Right renal pelvis (tissue), 4 donors: ENCODE measurements around the gene TAF13. TPM values are rescaled to one million over a fixed set of nuclear protein-coding genes. Genes with fewer than 3 reads are reported as not detected.
"Not testable (repeated sequence)": the region's sequence is repeated elsewhere in the genome, so short reads cannot be mapped to it uniquely, and the experiment has no call there.

Source experiments
- DNase-seq, 4 donors: peaks; one replicate each; pipeline ENCODE4 v3.0.0-alpha.2; 2013; ENCODE audit warnings: low read depth in 4 of 4, low spot score in 3 of 4, missing footprints in 1 of 4
- polyA plus RNA-seq, 4 donors: library from polyadenylated mRNA; unstranded; fragments of 120-200 nt; gene quantifications; one replicate each; pipeline ENCODE4 v1.2.1, GENCODE V29; 2013; ENCODE audit not compliant: insufficient read length in 4 of 4

Gene TAF13
- polyA plus RNA-seq, 4 donors: 42.8 to 57.2 (median 51.9) TPM

- DNase-seq: no peak
Measured at GRCh38 chr1:109050228-109050995, 25.4 kb downstream of the TAF13 start.

- no peak for DNase-seq
Measured at GRCh38 chr1:109048335-109048734, 27.5 kb downstream of the TAF13 start.

- no peak for DNase-seq
Measured at GRCh38 chr1:109047339-109047738, 28.5 kb downstream of the TAF13 start.

- no peak for DNase-seq
Measured at GRCh38 chr1:109046671-109047070, 29.1 kb downstream of the TAF13 start.

- no peak for DNase-seq
Measured at GRCh38 chr1:109045595-109045994, 30.2 kb downstream of the TAF13 start.

- peak; percentile 75 to 86 (median 79) for DNase-seq
Measured at GRCh38 chr1:109041621-109042468, 34.0 kb downstream of the TAF13 start, which contains the start of gene WDR47. Gene WDR47 (minus strand): TSS chr1:109042102. CDS start chr1:109023512, 18,590 bp downstream.

- peak in 1 of 4 donors; percentile 1 for DNase-seq
Measured at GRCh38 chr1:109040989-109041620, 34.7 kb downstream of the TAF13 start.

- DNase-seq: no peak
Measured at GRCh38 chr1:109040627-109040988, 35.2 kb downstream of the TAF13 start.

- no peak for DNase-seq
Measured at GRCh38 chr1:109034382-109034781, 41.4 kb downstream of the TAF13 start.

GRCh38 chr1:109029493-109029892 lies 46.3 kb downstream of the TAF13 start:
- DNase-seq: not testable (repeated sequence)

- no peak for DNase-seq
Measured at GRCh38 chr1:109027841-109028240, 48.0 kb downstream of the TAF13 start.

- DNase-seq: no peak
Measured at GRCh38 chr1:109025694-109026093, 50.1 kb downstream of the TAF13 start.

- DNase-seq: no peak
Measured at GRCh38 chr1:109024646-109025045, 51.2 kb downstream of the TAF13 start.

- no peak for DNase-seq
Measured at GRCh38 chr1:109020693-109021257, 55.0 kb downstream of the TAF13 start.

GRCh38 chr1:109017719-109018118 lies 58.1 kb downstream of the TAF13 start:
- not testable (repeated sequence) for DNase-seq

GRCh38 chr1:109017134-109017533 lies 58.7 kb downstream of the TAF13 start:
- DNase-seq: no peak

Other genes starting within 250 kb of the TAF13 start
- under 1 TPM in 1 of 4 donors, not detected in 3; 0.08 TPM for gene AKNAD1, start 218.9 kb downstream of the TAF13 start, polyA plus RNA-seq
- gene GPSM2, start 199.0 kb downstream of the TAF13 start, polyA plus RNA-seq: 10 to 100 TPM; 15.9 to 18.1 (median 17.2) TPM
- 10 to 100 TPM; 32.1 to 39.3 (median 36.3) TPM for gene CLCC1, start 112.5 kb downstream of the TAF13 start, polyA plus RNA-seq
- gene WDR47, start 33.9 kb downstream of the TAF13 start, polyA plus RNA-seq: 10 to 100 TPM; 12.8 to 15.7 (median 14.9) TPM
- 10 to 100 TPM; 38.1 to 43.0 (median 41.3) TPM for gene TMEM167B, start 14.8 kb upstream of the TAF13 start, polyA plus RNA-seq
- 1 to 10 TPM; 1.7 to 2.5 (median 2.0) TPM for gene ELAPOR1, start 38.1 kb upstream of the TAF13 start, polyA plus RNA-seq
- 100 to 1,000 TPM; 127 to 138 (median 131) TPM for gene SARS1, start 137.9 kb upstream of the TAF13 start, polyA plus RNA-seq
- 10 to 100 TPM; 29.0 to 38.3 (median 34.0) TPM for gene CELSR2, start 173.5 kb upstream of the TAF13 start, polyA plus RNA-seq
- 10 to 100 TPM; 22.1 to 28.3 (median 26.6) TPM for gene PSRC1, start 207.1 kb upstream of the TAF13 start, polyA plus RNA-seq
- gene MYBPHL, start 231.0 kb upstream of the TAF13 start, polyA plus RNA-seq: under 1 TPM in 2 of 4 donors, not detected in 2; 0.14 to 0.26 TPM